Body of pancreas (tissue), 4 donors: ENCODE data around the gene SLC11A1.

Experiments
- POLR2A ChIP-seq, 3 donors: fragments of 450-650 bp; IDR thresholded peaks; one replicate each; pipeline ENCODE4 v1.6.1; 2016; ENCODE audit warnings: antibody characterized with exemption in 3 of 3, mild to moderate bottlenecking in 2 of 3
- TF ChIP-seq, protein P1 (sequence below), 7 experiments: fragments of 450-650 bp in 4 of 7; fragments of 200-600 bp in 3 of 7; sonication (generic) in 3 of 7; IDR thresholded peaks; one replicate each; pipeline ENCODE4 v1.5.1; 2016 to 2019; ENCODE audit warnings: antibody characterized with exemption in 7 of 7

GRCh38 chr2:218425531-218425930, 43.5 kb downstream of the SLC11A1 start:
- TF ChIP-seq, protein P1, sequence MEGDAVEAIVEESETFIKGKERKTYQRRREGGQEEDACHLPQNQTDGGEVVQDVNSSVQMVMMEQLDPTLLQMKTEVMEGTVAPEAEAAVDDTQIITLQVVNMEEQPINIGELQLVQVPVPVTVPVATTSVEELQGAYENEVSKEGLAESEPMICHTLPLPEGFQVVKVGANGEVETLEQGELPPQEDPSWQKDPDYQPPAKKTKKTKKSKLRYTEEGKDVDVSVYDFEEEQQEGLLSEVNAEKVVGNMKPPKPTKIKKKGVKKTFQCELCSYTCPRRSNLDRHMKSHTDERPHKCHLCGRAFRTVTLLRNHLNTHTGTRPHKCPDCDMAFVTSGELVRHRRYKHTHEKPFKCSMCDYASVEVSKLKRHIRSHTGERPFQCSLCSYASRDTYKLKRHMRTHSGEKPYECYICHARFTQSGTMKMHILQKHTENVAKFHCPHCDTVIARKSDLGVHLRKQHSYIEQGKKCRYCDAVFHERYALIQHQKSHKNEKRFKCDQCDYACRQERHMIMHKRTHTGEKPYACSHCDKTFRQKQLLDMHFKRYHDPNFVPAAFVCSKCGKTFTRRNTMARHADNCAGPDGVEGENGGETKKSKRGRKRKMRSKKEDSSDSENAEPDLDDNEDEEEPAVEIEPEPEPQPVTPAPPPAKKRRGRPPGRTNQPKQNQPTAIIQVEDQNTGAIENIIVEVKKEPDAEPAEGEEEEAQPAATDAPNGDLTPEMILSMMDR (IDR thresholded peaks at IDR 0.05) = no peak
- no peak for TF ChIP-seq POLR2A (IDR thresholded peaks at IDR 0.05)
